IPS-NIHi7 (cell line): ENCODE results near the gene SYNDIG1.
A peak's percentile ranks its signal among the peaks of the same experiment; 100 is the strongest.

ENCODE experiments used
- DNase-seq: peaks from one replicate; pipeline ENCODE4 v3.0.0; 2012; ENCODE audit warnings: mixed read lengths; ENCODE audit errors: extremely low spot score

Gene SYNDIG1

GRCh38 chr20:24672886-24673677, 203.7 kb downstream of the SYNDIG1 start:
- no peak for DNase-seq

DNA sequence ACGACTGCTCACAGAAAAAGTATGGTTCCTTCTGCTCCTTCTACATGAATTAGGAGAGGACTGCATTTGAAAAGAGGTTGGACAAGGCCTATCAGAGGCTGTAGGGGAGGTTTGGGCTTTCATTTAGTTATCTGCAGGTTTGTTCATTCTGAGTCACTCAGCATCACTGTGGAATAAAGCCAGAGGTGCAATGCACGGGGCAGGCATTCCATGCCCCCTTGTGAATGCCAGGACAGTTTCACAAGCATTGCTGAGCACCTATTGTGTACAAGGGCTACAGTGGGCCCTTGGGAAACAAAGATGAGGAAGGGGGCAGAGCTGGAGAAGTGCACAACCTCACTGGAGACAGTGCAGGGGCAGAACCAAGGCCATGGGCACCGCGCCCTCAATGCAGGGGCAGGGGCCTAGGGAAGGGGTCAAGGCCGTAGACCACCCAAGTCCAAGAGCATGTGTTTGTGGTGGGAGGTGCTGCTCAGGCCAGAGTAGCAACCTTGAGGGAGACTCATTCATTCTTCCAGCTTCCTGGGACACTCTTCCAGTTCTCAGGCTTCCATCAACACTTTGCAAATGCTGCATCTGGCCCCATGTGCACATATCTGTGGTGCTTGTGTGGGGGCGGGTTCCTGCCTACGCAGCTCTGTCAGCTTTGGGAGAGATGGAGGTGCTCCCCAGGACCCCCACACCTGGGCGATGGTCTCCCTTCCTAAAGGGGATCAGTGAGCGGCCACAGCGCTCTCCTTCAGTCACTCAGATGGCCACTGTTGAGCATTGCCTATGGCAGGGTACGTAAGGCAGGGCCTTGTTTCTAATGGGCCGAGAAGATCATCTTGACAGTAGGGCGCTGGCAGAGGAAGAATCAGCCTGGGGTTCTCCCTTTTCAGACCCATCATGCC, 204.5 kb downstream of the SYNDIG1 start:
- no peak for DNase-seq

- no peak for DNase-seq
Measured at GRCh38 chr20:24674921-24675605, 205.6 kb downstream of the SYNDIG1 start.

GRCh38 chr20:24675651-24676352, 206.4 kb downstream of the SYNDIG1 start:
- DNase-seq, result no peak

DNA sequence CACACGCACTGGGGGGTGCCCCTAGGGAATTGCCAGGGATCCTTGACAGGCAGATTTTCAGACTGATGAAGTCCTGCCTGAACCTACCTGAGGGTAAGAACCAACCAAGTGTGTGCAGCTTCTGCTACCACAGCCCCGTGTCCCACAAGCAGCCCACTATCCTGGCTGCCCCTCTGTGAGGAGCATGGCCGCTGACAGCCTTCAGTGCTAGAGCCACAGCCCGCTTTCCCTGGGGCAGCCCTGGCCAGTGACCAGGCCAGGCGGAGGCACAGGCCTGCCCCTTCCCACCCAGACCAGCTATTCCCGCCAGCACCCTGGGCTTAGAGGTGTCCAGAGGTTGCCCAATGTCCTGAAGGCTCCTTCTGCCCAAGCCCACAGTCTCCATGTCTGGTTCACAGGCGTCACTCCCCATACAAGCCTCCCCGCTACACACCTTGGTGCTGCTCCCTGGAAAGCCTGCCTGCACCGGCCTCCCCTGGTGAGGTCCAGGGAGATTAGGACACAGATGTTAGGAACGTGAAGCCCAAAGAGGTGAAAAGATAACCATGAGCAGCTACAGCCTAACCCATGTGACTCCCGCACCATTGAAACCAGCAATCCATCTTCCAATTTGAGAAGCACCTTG, 207.0 kb downstream of the SYNDIG1 start:
- DNase-seq, result no peak

DNA sequence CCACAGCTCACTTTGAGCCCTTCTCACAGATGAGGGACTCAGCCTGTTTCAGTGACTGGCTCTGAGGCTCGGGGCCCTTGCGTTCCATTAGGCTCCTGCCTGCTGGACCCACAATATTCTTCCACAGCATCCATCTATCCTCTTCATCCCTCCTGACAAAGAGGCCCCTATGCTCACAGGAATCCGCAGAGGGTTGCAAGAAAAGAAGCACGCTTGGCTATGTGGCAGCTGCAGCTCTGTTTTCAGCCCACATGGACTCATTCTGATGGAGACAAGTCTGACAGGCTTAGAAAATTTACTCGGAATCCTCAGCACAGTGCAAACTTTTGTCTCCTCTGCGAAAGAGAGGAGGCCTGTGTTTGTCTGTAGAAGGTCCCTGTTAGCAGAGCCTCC, 207.5 kb downstream of the SYNDIG1 start:
- DNase-seq, result no peak

DNA sequence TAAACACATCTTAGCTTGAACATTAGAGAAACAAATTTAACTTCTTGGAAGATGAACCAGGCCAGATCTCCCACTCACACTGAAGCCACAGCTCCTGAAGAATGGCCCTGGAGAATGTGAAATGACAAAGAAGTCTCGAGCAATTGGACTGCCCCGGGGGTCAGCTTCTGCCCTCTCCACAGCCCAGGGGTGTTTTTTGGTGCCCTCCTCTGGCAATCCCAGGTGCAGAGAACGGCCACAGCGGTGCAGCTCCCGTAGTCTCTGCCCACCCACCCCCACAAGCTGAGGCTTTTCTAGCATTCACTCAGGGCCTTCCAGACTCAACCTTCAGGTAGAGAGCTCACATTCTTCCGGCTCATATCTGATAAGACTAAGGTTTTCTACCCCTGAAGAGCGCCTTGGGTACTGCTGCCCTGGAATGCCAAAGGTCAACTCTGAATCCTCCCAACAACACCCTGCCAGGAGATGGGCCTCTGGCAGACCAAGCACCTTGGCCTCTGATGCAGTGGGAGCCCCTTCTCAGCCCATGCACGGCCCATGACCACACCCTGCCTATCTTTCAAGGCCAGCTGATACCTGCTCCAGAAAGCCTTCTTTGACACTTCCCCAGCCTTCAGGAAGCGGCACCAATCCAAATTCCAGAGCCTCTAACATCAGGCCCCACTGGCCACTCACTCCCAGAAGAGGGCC, 208.3 kb downstream of the SYNDIG1 start:
- DNase-seq, result peak; percentile 35

- DNase-seq, result no peak
Measured at GRCh38 chr20:24678351-24679106, 209.1 kb downstream of the SYNDIG1 start.

GRCh38 chr20:24679448-24680047, 210.1 kb downstream of the SYNDIG1 start:
- no peak for DNase-seq

- DNase-seq, result no peak
Measured at GRCh38 chr20:24681634-24682495, 212.4 kb downstream of the SYNDIG1 start.

- DNase-seq, result no peak
Measured at GRCh38 chr20:24682496-24682985, 213.1 kb downstream of the SYNDIG1 start.

DNA sequence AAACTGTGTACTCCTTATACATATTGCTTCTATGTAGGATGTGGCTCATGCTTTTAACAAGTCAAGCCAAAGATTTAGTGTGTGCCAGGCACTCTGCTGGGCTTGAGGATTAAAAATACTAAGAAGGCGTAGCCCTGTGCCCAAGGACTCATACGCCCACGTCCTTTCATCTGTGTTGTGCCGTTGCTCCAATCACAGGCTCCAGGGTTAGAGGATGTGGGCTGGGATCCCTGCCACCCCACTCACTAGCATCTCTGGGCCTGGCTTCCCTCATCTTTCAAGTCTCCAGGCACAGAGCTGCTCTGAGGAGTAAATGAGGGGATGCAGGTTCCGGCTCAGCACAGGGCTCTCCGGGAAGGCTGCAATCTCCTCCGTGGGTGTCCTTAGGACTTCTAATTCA, 214.2 kb downstream of the SYNDIG1 start:
- DNase-seq, result no peak

DNA sequence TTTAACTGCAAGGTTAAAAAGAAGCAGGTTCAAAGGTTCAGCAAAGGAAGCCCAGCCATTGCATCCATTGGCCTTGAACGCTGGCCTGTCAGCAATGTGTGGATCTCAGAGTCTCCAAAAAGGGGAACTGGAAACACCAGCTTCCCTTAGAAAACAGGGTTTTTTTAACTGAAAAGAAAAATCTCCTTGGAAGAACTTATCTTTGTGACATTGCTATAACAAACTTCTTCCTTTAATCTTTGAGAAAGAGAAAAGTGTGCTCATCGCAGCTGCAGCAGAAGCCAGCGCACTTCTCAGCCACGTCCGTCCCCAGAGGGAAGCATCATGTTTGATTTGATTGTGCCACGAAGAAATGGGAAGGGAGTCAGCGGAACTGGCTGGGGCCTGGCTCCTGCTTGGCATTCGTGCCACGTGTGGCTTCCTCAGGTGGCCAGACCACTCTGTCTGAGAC, 215.0 kb downstream of the SYNDIG1 start:
- DNase-seq, result no peak

- peak; percentile 48 for DNase-seq
Measured at GRCh38 chr20:24684956-24685691, 215.7 kb downstream of the SYNDIG1 start.

DNA sequence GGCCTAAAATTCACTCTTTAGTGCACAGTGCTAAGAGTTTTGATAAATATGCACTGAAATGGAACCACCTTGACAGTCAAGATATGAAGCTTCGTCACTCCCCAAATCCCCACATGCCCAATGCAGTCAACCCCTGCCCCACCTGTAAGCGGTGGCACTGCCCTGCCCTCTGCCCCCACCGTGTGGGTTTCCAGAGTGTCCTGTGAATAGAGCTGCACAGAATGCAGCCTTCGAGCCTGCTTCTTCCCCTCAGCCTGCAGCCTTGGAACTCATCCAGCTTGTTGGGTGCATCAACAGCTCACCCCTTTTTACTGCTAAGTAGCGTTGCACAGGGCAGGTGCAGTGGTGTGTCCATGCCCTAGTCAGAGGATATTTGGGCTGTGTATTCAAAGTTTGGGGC, 216.3 kb downstream of the SYNDIG1 start:
- no peak for DNase-seq

GRCh38 chr20:24686156-24686555, 216.7 kb downstream of the SYNDIG1 start:
- no peak for DNase-seq

GRCh38 chr20:24690408-24690807, 221.0 kb downstream of the SYNDIG1 start:
- no peak for DNase-seq
